ENCODE results near the gene CCDC142. TPM values are rescaled to one million over a fixed set of nuclear protein-coding genes. Genes with fewer than 3 reads are reported as not detected.

CCDC142 gene
- total RNA-seq, 1 experiment from 2014 or later, result 14.0 TPM

DNA sequence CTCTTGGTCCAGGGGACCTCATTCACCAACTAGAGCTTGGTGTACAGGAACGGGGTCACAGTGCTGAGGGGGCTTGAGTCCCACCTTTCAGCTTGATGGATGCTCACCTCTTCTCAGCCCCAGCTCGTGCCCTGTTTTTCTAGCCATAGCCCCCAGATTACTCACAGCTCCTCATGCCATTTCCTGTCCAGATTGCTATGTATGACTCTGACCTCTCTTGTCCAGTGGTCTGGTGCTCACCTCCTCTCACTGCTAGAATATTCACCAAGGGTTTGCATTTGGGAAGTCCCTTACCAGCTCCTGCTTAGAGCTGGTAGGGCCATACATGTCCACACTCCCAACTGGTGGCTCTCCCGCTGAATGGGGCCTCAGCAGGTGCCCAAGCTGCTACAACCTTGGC, 10.7 kb upstream of the CCDC142 start (continued):
- TF ChIP-seq ZBTB21 (CRISPR knock-in tag; IDR thresholded peaks at IDR 0.05; ENCODE audit: borderline replicate concordance) (no peak), ZNF671 (CRISPR knock-in tag; IDR thresholded peaks at IDR 0.05) (no peak), OVOL2 (CRISPR knock-in tag; IDR thresholded peaks at IDR 0.05; ENCODE audit: borderline replicate concordance) (no peak), ZNF219 (CRISPR knock-in tag; IDR thresholded peaks at IDR 0.05; ENCODE audit: borderline replicate concordance) (no peak), TP53 (CRISPR knock-in tag; IDR thresholded peaks at IDR 0.05) (no peak)
- TF ChIP-seq, protein P1, sequence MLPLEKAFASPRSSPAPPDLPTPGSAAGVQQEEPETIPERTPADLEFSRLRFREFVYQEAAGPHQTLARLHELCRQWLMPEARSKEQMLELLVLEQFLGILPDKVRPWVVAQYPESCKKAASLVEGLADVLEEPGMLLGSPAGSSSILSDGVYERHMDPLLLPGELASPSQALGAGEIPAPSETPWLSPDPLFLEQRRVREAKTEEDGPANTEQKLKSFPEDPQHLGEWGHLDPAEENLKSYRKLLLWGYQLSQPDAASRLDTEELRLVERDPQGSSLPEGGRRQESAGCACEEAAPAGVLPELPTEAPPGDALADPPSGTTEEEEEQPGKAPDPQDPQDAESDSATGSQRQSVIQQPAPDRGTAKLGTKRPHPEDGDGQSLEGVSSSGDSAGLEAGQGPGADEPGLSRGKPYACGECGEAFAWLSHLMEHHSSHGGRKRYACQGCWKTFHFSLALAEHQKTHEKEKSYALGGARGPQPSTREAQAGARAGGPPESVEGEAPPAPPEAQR (CRISPR knock-in tag; IDR thresholded peaks at IDR 0.05), result no peak
- TF ChIP-seq, protein P2, sequence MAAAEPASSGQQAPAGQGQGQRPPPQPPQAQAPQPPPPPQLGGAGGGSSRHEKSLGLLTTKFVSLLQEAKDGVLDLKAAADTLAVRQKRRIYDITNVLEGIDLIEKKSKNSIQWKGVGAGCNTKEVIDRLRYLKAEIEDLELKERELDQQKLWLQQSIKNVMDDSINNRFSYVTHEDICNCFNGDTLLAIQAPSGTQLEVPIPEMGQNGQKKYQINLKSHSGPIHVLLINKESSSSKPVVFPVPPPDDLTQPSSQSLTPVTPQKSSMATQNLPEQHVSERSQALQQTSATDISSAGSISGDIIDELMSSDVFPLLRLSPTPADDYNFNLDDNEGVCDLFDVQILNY (CRISPR knock-in tag; IDR thresholded peaks at IDR 0.05), result no peak

DNA sequence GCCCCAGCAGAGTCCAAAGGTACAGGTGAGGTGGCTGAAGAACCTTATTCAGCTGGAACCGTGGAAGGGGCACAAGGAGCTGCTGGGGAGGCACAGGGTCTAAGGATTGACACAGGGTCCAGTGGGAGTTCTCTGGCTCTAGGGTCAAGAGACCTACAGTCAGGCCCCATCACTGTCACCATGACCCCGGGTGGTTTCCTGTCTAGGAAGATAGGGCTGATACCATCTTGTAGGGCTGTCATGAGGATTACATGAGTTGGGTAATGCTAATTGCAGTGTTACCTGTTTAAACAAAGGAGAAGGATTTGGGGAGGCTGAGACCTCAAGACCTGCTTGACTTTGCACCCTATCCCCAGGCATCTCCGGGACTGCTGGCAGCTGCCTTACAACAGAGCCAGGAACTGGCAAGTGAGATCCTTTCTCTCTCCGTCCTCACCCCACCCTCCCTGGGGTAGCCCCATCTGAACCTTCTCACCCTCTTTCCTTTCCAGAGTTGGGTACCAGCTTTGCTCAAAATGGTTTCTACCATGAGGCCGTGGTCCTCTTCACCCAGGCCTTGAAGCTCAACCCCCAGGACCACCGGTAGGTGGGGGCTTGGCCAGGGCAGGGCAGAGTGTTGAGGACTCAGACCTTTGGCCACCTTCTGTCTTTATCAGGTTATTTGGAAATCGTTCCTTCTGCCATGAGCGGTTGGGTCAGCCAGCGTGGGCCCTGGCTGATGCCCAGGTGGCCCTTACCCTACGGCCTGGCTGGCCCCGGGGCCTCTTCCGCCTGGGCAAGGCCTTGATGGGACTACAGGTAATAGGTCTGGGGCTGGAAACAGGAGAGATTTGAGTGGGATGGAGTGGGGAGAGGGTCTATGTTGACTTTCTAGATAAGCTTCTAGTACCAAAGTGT, 9.1 kb upstream of the CCDC142 start:
- peaks cover 40% of the 10 kb centered on the region for H3K36me3 Mint-ChIP-seq
- no peak for DNase-seq (ENCODE audit: low spot score)
- TF ChIP-seq RELA (CRISPR knock-in tag; IDR thresholded peaks at IDR 0.05; ENCODE audit: borderline replicate concordance), result no peak
- TF ChIP-seq OVOL2 (CRISPR knock-in tag; IDR thresholded peaks at IDR 0.05; ENCODE audit: borderline replicate concordance), result no peak
- TF ChIP-seq NFATC4 (CRISPR knock-in tag; IDR thresholded peaks at IDR 0.05), result no peak
- TF ChIP-seq, protein P3, sequence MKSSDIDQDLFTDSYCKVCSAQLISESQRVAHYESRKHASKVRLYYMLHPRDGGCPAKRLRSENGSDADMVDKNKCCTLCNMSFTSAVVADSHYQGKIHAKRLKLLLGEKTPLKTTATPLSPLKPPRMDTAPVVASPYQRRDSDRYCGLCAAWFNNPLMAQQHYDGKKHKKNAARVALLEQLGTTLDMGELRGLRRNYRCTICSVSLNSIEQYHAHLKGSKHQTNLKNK (CRISPR knock-in tag; IDR thresholded peaks at IDR 0.05), result no peak
- no peak for TF ChIP-seq FOXP1 (CRISPR knock-in tag; IDR thresholded peaks at IDR 0.05; ENCODE audit: borderline replicate concordance)
- TF ChIP-seq, protein P4, sequence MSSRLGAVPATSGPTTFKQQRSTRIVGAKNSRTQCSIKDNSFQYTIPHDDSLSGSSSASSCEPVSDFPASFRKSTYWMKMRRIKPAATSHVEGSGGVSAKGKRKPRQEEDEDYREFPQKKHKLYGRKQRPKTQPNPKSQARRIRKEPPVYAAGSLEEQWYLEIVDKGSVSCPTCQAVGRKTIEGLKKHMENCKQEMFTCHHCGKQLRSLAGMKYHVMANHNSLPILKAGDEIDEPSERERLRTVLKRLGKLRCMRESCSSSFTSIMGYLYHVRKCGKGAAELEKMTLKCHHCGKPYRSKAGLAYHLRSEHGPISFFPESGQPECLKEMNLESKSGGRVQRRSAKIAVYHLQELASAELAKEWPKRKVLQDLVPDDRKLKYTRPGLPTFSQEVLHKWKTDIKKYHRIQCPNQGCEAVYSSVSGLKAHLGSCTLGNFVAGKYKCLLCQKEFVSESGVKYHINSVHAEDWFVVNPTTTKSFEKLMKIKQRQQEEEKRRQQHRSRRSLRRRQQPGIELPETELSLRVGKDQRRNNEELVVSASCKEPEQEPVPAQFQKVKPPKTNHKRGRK (CRISPR knock-in tag; IDR thresholded peaks at IDR 0.05; ENCODE audit: borderline replicate concordance), result no peak
- TF ChIP-seq, protein P5, sequence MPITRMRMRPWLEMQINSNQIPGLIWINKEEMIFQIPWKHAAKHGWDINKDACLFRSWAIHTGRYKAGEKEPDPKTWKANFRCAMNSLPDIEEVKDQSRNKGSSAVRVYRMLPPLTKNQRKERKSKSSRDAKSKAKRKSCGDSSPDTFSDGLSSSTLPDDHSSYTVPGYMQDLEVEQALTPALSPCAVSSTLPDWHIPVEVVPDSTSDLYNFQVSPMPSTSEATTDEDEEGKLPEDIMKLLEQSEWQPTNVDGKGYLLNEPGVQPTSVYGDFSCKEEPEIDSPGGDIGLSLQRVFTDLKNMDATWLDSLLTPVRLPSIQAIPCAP (CRISPR knock-in tag; IDR thresholded peaks at IDR 0.05), result no peak
- TF ChIP-seq ZNF232 (CRISPR knock-in tag; IDR thresholded peaks at IDR 0.05), result no peak
- TF ChIP-seq NR1H2 (CRISPR knock-in tag; IDR thresholded peaks at IDR 0.05), result no peak
- H3K4me3 Mint-ChIP-seq, result no peak overlapping the region
- H3K4me1 Mint-ChIP-seq, result no peaks in the 10 kb centered on the region
- H3K27ac Mint-ChIP-seq, result no peak overlapping the region
- peaks cover 28% of the 10 kb centered on the region for H3K27me3 Mint-ChIP-seq (ENCODE audit: low read depth)
- POLR2A ChIA-PET, result no interaction called here
- H3K9me3 Mint-ChIP-seq, result no peaks in the 10 kb centered on the region
- CTCF ChIA-PET, result no interaction called here
- ATAC-seq, result no peak

DNA sequence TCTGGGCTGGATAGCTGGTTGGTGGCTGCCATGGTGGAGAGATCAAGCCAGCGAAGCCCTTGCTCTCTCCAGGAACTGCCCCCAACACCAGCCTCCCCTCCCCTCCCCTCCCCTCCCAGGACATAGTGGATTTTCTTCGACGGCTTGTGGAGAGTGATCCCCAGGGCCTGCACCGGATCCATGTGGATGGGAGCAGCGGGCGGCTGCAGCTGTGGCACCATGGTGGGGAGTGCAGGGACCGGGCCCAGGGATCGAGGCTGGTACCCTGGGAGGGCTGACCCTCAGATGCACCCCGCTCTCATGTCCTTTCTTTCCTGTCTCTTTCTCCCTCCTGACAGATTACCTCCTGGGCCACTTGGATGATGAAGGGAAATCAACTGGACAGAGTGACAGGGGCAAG, 7.1 kb upstream of the CCDC142 start:
- Mint-ChIP-seq H3K36me3 (peaks cover 51% of the 10 kb centered on the region), H3K27ac (no peak overlapping the region), H3K4me1 (no peaks in the 10 kb centered on the region), H3K9me3 (no peaks in the 10 kb centered on the region), H3K27me3 (ENCODE audit: low read depth) (peaks cover 8% of the 10 kb centered on the region), H3K4me3 (no peak overlapping the region)
- DNase-seq (ENCODE audit: low spot score) (no peak), ATAC-seq (no peak)
- POLR2A ChIA-PET, result no interaction called here
- CTCF ChIA-PET, result interaction anchor here (0.6 to 1.1 kb wide), 3 partner anchors 8 to 83 kb away, joined by 3 to 4 read pairs (median 3); no protein-coding TSS in a partner anchor
- TF ChIP-seq ZNF396 (CRISPR knock-in tag; IDR thresholded peaks at IDR 0.05; ENCODE audit: borderline replicate concordance), result no peak
- TF ChIP-seq FOXK1 (CRISPR knock-in tag; IDR thresholded peaks at IDR 0.05), result no peak
- TF ChIP-seq, protein P6, sequence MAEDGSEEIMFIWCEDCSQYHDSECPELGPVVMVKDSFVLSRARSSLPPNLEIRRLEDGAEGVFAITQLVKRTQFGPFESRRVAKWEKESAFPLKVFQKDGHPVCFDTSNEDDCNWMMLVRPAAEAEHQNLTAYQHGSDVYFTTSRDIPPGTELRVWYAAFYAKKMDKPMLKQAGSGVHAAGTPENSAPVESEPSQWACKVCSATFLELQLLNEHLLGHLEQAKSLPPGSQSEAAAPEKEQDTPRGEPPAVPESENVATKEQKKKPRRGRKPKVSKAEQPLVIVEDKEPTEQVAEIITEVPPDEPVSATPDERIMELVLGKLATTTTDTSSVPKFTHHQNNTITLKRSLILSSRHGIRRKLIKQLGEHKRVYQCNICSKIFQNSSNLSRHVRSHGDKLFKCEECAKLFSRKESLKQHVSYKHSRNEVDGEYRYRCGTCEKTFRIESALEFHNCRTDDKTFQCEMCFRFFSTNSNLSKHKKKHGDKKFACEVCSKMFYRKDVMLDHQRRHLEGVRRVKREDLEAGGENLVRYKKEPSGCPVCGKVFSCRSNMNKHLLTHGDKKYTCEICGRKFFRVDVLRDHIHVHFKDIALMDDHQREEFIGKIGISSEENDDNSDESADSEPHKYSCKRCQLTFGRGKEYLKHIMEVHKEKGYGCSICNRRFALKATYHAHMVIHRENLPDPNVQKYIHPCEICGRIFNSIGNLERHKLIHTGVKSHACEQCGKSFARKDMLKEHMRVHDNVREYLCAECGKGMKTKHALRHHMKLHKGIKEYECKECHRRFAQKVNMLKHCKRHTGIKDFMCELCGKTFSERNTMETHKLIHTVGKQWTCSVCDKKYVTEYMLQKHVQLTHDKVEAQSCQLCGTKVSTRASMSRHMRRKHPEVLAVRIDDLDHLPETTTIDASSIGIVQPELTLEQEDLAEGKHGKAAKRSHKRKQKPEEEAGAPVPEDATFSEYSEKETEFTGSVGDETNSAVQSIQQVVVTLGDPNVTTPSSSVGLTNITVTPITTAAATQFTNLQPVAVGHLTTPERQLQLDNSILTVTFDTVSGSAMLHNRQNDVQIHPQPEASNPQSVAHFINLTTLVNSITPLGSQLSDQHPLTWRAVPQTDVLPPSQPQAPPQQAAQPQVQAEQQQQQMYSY (CRISPR knock-in tag; IDR thresholded peaks at IDR 0.05), result no peak
- TF ChIP-seq MYBL2 (CRISPR knock-in tag; IDR thresholded peaks at IDR 0.05), result no peak
- TF ChIP-seq, protein P2 (CRISPR knock-in tag; IDR thresholded peaks at IDR 0.05), result no peak
- no peak for TF ChIP-seq FOXP1 (CRISPR knock-in tag; IDR thresholded peaks at IDR 0.05; ENCODE audit: borderline replicate concordance)
